Measurements from ENCODE around the gene DNAJC13.

The DNAJC13 gene

GRCh38 chr3:132570016-132570415 lies 152.7 kb downstream of the DNAJC13 start:
- no peak for DNase-seq (ENCODE audit: low read depth in 2 of 3, low spot score in 1 of 3)

GRCh38 chr3:132573797-132574211 lies 156.5 kb downstream of the DNAJC13 start:
- DNase-seq (ENCODE audit: low read depth in 2 of 3, low spot score in 1 of 3): no peak

GRCh38 chr3:132587401-132587800 lies 170.1 kb downstream of the DNAJC13 start:
- no peak for DNase-seq (ENCODE audit: low read depth in 2 of 3, low spot score in 1 of 3)
